BE2C (cell line): ENCODE measurements around the gene ABTB2.
"Not testable (repeated sequence)": the region's sequence is repeated elsewhere in the genome, so short reads cannot be mapped to it uniquely, and the experiment has no call there.

Experiments
- DNase-seq: peaks from one replicate; pipeline ENCODE4 v3.0.0-alpha.2; 2020
- H3K27me3 ChIP-seq: fragments of 250-450 bp; sonication (Bioruptor Pico); 2 replicates; pipeline ENCODE4 v1.5.1; 2020; ENCODE audit warnings: mild to moderate bottlenecking
- H3K36me3 ChIP-seq: fragments of 250-450 bp; sonication (Bioruptor Pico); 2 replicates; pipeline ENCODE4 v1.5.1; 2020; ENCODE audit warnings: mild to moderate bottlenecking
- H3K4me1 ChIP-seq: fragments of 250-450 bp; sonication (Bioruptor Pico); 2 replicates; pipeline ENCODE4 v1.5.1; 2020
- H3K4me3 ChIP-seq: 2 replicates; pipeline ENCODE4 v1.5.1; 2011; ENCODE audit warnings: low read depth, low read length
- H3K9me3 ChIP-seq: fragments of 250-450 bp; sonication (Bioruptor Pico); 2 replicates; pipeline ENCODE4 v1.5.1; 2020
- CTCF ChIP-seq: IDR thresholded peaks from 2 replicates; pipeline ENCODE4 v1.5.1; 2012; ENCODE audit warnings: mild to moderate bottlenecking, low read depth, low read length

Gene ABTB2

GRCh38 chr11:34182425-34182824 lies 175.4 kb downstream of the ABTB2 start:
- no peaks in the 10 kb centered on the region for H3K9me3 ChIP-seq
- no peak overlapping the region for H3K4me3 ChIP-seq
- H3K4me1 ChIP-seq: no peaks in the 10 kb centered on the region
- no peak for TF ChIP-seq CTCF
- H3K36me3 ChIP-seq: no peaks in the 10 kb centered on the region
- no peaks in the 10 kb centered on the region for H3K27me3 ChIP-seq
- DNase-seq: no peak

GRCh38 chr11:34181856-34182405 lies 175.9 kb downstream of the ABTB2 start:
- Histone ChIP-seq H3K9me3 (no peaks in the 10 kb centered on the region), H3K36me3 (no peaks in the 10 kb centered on the region), H3K27me3 (no peaks in the 10 kb centered on the region), H3K4me1 (no peaks in the 10 kb centered on the region), H3K4me3 (no peak overlapping the region)
- no peak for DNase-seq
- TF ChIP-seq CTCF: no peak

- TF ChIP-seq CTCF: no peak
- Histone ChIP-seq H3K36me3 (no peaks in the 10 kb centered on the region), H3K4me1 (no peaks in the 10 kb centered on the region), H3K27me3 (no peaks in the 10 kb centered on the region), H3K4me3 (no peak overlapping the region), H3K9me3 (no peaks in the 10 kb centered on the region)
- no peak for DNase-seq
These were observed 176.6 kb downstream of the ABTB2 start for GRCh38 chr11:34181251-34181650.

GRCh38 chr11:34180814-34181165 lies 177.0 kb downstream of the ABTB2 start:
- not testable (repeated sequence) for H3K36me3 ChIP-seq, DNase-seq, H3K4me3 ChIP-seq, H3K27me3 ChIP-seq, H3K4me1 ChIP-seq, H3K9me3 ChIP-seq

GRCh38 chr11:34180040-34180813 lies 177.6 kb downstream of the ABTB2 start:
- TF ChIP-seq CTCF: no peak
- Histone ChIP-seq H3K9me3 (no peaks in the 10 kb centered on the region), H3K27me3 (no peaks in the 10 kb centered on the region), H3K4me3 (no peak overlapping the region), H3K4me1 (no peaks in the 10 kb centered on the region), H3K36me3 (no peaks in the 10 kb centered on the region)
- DNase-seq: no peak

- Histone ChIP-seq H3K4me1 (no peaks in the 10 kb centered on the region; the same call in 1 of the 2 replicates), H3K9me3 (no peaks in the 10 kb centered on the region; the same call in 1 of the 2 replicates), H3K27me3 (no peaks in the 10 kb centered on the region), H3K36me3 (no peaks in the 10 kb centered on the region), H3K4me3 (no peak overlapping the region)
- no peak for DNase-seq
- no peak for TF ChIP-seq CTCF
These were observed 178.7 kb downstream of the ABTB2 start for GRCh38 chr11:34179026-34179675.
